SJSA1 (cell line): ENCODE measurements around the gene MARCKS. TPM values are rescaled to one million over a fixed set of nuclear protein-coding genes. Genes with fewer than 3 reads are reported as not detected.
A peak's percentile ranks its signal among the peaks of the same experiment; 100 is the strongest.

Experiments
- DNase-seq, 2 experiments: peaks; one replicate each; pipeline ENCODE4 v3.0.0-alpha.2; 2015 to 2020; ENCODE audit warnings: low spot score in 2 of 2, low read depth in 1 of 2
- H3K27ac ChIP-seq: fragments of 250-450 bp; sonication (Bioruptor Pico); 2 replicates; pipeline ENCODE4 v1.5.1; 2020; ENCODE audit warnings: mild to moderate bottlenecking, moderate library complexity
- H3K27me3 ChIP-seq: fragments of 250-450 bp; sonication (Bioruptor Pico); replicated peaks from 2 replicates; pipeline ENCODE4 v1.5.1; 2020; ENCODE audit warnings: mild to moderate bottlenecking, moderate library complexity
- H3K36me3 ChIP-seq: fragments of 250-450 bp; sonication (Bioruptor Pico); 2 replicates; pipeline ENCODE4 v1.5.1; 2020; ENCODE audit warnings: mild to moderate bottlenecking
- H3K4me1 ChIP-seq: fragments of 250-450 bp; sonication (Bioruptor Pico); replicated peaks from 2 replicates; pipeline ENCODE4 v1.6.1; 2021; ENCODE audit warnings: mild to moderate bottlenecking
- H3K4me3 ChIP-seq: fragments of 250-450 bp; sonication (Bioruptor Pico); 2 replicates; pipeline ENCODE4 v1.5.1; 2020; ENCODE audit warnings: mild to moderate bottlenecking
- H3K9me3 ChIP-seq: fragments of 250-450 bp; sonication (Bioruptor Pico); replicated peaks from 2 replicates; pipeline ENCODE4 v1.5.1; 2020; ENCODE audit warnings: mild to moderate bottlenecking
- total RNA-seq: library from RNA; depleted of rRNA; stranded (reverse); fragments of >200 nt; shearing (Covaris generic); gene quantifications from 2 replicates; pipeline ENCODE4 v1.2.3, GENCODE V29; 2014

The MARCKS gene
- total RNA-seq, 1 experiment from 2014 or later = 148 TPM

DNA sequence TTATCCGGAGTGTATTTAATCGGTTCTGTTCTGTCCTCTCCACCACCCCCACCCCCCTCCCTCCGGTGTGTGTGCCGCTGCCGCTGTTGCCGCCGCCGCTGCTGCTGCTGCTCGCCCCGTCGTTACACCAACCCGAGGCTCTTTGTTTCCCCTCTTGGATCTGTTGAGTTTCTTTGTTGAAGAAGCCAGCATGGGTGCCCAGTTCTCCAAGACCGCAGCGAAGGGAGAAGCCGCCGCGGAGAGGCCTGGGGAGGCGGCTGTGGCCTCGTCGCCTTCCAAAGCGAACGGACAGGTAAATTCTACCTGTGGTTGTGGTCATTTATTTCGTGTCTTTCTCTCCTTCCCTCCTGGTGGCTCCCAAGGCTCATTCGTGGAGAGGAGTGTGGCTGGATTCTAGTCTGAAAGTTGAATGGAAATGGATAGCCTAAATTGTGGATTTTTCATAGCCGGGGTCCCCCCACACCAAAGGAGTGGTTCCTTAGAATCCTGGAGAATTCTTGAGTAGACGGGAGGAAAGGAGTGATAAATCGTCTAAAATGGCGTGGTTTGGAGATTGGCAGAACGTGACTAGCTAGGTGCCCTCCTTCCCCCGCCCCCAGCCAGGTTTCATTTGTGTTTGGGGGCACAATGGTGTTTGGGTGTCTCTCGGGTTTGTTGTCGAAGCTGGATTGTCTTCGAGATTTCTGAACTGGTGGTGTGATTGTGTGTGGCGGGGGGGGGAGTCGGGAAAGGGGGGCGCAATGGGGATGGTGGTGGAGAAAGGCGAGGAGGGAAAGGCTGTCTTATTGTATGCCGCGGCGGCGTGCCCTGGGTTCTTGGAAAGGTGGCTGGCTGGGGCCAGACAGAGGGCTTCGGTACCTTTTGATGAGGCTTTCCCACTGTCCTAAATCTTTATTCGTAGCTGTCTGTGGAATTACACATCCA, 673 bp downstream of the MARCKS start:
- peak in 1 of 2 experiments; percentile 51 for DNase-seq
- Histone ChIP-seq H3K27ac (peak overlapping the region; percentile 84), H3K36me3 (peaks cover 33% of the 10 kb centered on the region)

DNA sequence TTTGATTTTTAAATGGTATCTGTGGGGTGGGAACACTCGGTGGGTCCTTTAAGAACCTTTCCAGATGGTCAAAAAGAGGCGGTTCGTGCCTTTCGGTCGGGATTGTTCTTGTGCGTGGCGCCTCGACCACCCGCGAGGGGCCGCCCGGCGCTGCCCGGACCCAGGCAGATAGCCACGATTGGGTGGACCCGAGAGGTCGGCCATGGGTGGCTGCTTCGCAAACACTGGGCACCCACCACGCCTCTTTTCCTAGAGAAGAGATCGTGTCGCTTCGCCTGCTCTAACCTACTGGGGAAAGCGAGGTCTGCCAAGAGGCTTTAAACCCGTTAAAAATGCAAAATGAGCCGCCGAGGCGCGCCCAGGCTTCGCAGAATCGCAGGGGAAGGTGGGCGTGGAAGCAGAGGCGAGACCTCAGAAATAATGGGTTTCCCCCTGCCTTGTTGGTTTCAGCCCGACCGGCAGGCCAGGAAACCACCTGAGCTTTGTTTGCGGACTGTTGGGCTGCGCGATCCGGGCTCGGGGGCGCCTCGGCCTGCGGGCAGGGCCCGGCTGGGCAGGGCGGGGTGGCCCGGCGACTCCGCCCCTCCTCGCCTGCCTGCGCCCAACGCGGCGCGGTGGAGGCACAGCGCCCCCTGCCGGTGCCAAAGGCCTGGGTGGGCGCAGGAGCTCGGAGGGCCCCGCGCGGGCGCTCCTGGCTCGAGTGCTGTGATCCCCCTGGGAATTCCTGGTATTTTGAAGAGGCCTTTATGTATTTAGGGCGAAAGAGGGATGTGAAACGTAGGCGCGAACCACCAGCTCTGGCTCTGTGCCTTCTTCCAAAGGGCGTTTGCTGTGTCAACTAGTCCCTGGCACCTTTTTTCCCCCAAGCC, 1.6 kb downstream of the MARCKS start:
- peaks cover 3% of the 10 kb centered on the region for H3K4me1 ChIP-seq
- H3K9me3 ChIP-seq = no peaks in the 10 kb centered on the region
- DNase-seq = peak; percentile 88 to 97
- peaks cover 36% of the 10 kb centered on the region for H3K36me3 ChIP-seq
- H3K27ac ChIP-seq = peak overlapping the region; percentile 84
- no peaks in the 10 kb centered on the region for H3K27me3 ChIP-seq
- H3K4me3 ChIP-seq = peak overlapping the region; percentile 65

More for the DNA sequence above, 673 bp downstream of the MARCKS start:
- peak overlapping the region; percentile 65 for H3K4me3 ChIP-seq
- no peaks in the 10 kb centered on the region for H3K27me3 ChIP-seq
- H3K4me1 ChIP-seq = peaks cover 3% of the 10 kb centered on the region
- H3K9me3 ChIP-seq = no peaks in the 10 kb centered on the region

DNA sequence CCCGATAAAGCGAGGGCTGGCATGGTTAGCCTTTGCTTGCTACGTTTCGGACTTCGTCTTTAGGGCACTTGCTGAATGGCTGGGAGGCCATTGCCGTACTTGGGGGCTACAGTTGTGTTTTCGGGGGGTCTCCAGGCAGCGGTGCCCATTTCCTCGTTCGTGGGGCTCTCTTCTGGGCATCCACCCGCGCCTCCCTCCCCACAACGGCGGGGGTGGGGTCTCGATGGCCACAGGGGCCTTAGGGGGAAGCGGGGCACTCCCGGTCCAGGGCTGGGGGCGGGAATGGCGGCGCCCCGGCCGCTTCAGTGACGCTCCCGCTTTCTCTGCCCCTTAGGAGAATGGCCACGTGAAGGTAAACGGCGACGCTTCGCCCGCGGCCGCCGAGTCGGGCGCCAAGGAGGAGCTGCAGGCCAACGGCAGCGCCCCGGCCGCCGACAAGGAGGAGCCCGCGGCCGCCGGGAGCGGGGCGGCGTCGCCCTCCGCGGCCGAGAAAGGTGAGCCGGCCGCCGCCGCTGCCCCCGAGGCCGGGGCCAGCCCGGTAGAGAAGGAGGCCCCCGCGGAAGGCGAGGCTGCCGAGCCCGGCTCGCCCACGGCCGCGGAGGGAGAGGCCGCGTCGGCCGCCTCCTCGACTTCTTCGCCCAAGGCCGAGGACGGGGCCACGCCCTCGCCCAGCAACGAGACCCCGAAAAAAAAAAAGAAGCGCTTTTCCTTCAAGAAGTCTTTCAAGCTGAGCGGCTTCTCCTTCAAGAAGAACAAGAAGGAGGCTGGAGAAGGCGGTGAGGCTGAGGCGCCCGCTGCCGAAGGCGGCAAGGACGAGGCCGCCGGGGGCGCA, 2.4 kb downstream of the MARCKS start:
- peak; percentile 51 to 66 for DNase-seq
- Histone ChIP-seq H3K36me3 (peaks cover 39% of the 10 kb centered on the region), H3K4me1 (peaks cover 3% of the 10 kb centered on the region), H3K27me3 (no peaks in the 10 kb centered on the region), H3K27ac (peak overlapping the region; percentile 84), H3K9me3 (no peaks in the 10 kb centered on the region), H3K4me3 (peak overlapping the region; percentile 65)

DNA sequence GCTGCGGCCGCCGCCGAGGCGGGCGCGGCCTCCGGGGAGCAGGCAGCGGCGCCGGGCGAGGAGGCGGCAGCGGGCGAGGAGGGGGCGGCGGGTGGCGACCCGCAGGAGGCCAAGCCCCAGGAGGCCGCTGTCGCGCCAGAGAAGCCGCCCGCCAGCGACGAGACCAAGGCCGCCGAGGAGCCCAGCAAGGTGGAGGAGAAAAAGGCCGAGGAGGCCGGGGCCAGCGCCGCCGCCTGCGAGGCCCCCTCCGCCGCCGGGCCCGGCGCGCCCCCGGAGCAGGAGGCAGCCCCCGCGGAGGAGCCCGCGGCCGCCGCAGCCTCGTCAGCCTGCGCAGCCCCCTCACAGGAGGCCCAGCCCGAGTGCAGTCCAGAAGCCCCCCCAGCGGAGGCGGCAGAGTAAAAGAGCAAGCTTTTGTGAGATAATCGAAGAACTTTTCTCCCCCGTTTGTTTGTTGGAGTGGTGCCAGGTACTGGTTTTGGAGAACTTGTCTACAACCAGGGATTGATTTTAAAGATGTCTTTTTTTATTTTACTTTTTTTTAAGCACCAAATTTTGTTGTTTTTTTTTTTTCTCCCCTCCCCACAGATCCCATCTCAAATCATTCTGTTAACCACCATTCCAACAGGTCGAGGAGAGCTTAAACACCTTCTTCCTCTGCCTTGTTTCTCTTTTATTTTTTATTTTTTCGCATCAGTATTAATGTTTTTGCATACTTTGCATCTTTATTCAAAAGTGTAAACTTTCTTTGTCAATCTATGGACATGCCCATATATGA, 3.2 kb downstream of the MARCKS start:
- peaks cover 39% of the 10 kb centered on the region for H3K36me3 ChIP-seq
- peaks cover 3% of the 10 kb centered on the region for H3K4me1 ChIP-seq
- H3K27me3 ChIP-seq = no peaks in the 10 kb centered on the region
- H3K9me3 ChIP-seq = no peaks in the 10 kb centered on the region
- DNase-seq = peak; percentile 55 to 56
- H3K4me3 ChIP-seq = peak overlapping the region; percentile 65
- peak overlapping the region; percentile 84 for H3K27ac ChIP-seq

DNA sequence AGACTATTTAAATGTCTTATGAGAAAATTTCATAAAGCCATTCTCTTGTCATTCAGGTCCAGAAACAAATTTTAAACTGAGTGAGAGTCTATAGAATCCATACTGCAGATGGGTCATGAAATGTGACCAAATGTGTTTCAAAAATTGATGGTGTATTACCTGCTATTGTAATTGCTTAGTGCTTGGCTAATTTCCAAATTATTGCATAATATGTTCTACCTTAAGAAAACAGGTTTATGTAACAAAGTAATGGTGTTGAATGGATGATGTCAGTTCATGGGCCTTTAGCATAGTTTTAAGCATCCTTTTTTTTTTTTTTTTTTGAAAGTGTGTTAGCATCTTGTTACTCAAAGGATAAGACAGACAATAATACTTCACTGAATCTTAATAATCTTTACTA, 5.0 kb downstream of the MARCKS start:
- H3K27ac ChIP-seq = no peak overlapping the region
- peak in 1 of 2 experiments; percentile 7 for DNase-seq
- no peaks in the 10 kb centered on the region for H3K27me3 ChIP-seq
- H3K4me3 ChIP-seq = no peak overlapping the region
- H3K4me1 ChIP-seq = no peaks in the 10 kb centered on the region; the same call in 1 of the 2 replicates
- peaks cover 39% of the 10 kb centered on the region for H3K36me3 ChIP-seq
- H3K9me3 ChIP-seq = no peaks in the 10 kb centered on the region

DNA sequence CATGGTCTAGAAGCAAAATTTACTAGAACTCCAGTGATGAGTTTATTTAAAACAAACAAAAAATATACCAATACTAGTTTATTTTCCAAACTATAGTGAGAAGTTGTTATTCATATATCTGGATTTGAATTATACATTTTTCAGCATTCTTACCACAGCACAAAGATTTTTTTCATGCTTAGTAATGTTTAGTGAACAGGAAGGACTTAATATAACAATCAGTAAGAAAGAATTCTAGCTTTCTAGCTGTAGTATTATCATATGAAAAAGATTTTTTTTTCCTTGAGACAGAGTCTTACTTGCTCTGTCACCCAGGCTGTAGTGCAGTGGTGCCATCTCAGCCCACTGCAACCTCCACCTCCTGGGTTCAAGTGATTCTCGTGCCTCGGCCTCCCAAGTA, 13.8 kb downstream of the MARCKS start:
- H3K9me3 ChIP-seq = no peaks in the 10 kb centered on the region
- H3K4me1 ChIP-seq = peaks cover 10% of the 10 kb centered on the region
- no peak overlapping the region for H3K4me3 ChIP-seq
- H3K36me3 ChIP-seq = no peaks in the 10 kb centered on the region
- no peaks in the 10 kb centered on the region for H3K27me3 ChIP-seq
- no peak overlapping the region for H3K27ac ChIP-seq
- no peak for DNase-seq

DNA sequence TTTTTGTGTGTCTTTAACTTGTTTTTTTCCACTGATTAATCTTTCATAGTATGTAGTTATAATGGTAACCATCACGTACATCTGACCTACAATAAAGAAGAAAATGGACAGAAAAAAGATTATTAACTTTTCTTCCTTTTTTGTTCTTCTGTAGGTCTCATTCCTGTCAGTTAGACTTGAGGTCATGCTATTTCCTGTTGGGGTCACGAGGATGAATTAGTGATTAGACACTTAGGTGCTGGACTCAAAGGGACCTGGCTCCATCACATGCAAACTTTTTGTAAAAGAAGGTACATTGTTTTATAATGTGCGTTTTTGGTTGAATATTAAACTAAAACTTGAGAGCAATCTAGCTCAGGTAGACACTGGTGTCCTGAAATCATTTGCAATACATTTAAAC, 14.8 kb downstream of the MARCKS start:
- Histone ChIP-seq H3K27ac (no peak overlapping the region), H3K36me3 (no peaks in the 10 kb centered on the region), H3K4me3 (no peak overlapping the region), H3K4me1 (peaks cover 10% of the 10 kb centered on the region), H3K27me3 (no peaks in the 10 kb centered on the region), H3K9me3 (no peaks in the 10 kb centered on the region)
- no peak for DNase-seq

DNA sequence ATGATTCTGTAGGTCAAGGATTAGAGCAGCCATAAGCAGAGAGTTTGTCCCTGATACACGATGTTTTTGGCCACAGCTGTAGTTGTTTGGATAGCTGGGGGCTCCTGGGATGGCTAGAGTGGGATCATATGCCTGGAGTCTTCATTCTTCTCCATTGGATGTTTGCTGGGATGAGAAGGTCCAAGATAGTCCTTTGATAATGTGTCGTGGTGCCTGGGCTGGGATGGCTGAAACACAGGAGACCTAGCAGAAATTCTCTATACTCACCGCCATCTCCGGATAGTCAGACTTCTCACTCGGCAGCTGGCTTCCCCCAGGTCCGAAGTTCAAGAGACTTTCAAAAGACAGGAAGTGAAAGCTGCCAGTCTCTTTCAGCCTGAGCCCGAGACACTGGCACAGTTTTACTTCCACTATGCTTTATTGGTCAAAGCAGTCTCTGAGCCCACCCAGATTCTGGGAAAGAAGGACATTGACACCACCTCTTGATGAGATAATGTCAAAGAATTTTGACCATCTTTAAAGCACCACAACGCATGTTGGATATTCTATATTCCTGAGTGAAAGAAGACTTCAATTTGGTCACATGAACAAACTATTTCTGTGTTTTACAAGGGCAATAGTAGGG, 16.0 kb downstream of the MARCKS start:
- no peaks in the 10 kb centered on the region for H3K9me3 ChIP-seq
- H3K36me3 ChIP-seq = no peaks in the 10 kb centered on the region
- no peak overlapping the region for H3K4me3 ChIP-seq
- H3K27ac ChIP-seq = no peak overlapping the region
- no peak for DNase-seq
- H3K27me3 ChIP-seq = no peaks in the 10 kb centered on the region
- H3K4me1 ChIP-seq = peaks cover 10% of the 10 kb centered on the region

DNA sequence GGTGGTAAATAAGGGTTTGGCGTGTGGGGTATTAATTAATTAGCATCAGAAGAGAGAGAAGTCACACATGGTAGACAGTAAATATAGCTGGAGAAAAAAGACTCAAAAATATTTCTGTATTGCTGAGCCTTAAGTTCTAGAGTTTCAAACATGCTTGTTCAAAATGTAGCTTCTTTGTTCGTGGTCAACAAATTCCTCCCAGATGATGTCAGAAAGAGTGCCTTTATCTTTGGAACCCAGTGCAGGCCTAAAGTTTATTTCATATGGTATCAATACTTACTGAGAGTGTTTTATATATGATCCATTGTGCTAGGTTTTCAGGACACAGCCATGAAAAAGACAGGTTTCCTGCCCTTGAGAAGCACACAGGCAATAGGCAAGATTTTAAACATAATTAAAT, 18.3 kb downstream of the MARCKS start:
- Histone ChIP-seq H3K9me3 (no peaks in the 10 kb centered on the region), H3K4me1 (peaks cover 15% of the 10 kb centered on the region), H3K27me3 (no peaks in the 10 kb centered on the region), H3K27ac (peak overlapping the region; percentile 35; the same call in 1 of the 2 replicates), H3K36me3 (no peaks in the 10 kb centered on the region), H3K4me3 (no peak overlapping the region)
- peak in 1 of 2 experiments; percentile 25 for DNase-seq

DNA sequence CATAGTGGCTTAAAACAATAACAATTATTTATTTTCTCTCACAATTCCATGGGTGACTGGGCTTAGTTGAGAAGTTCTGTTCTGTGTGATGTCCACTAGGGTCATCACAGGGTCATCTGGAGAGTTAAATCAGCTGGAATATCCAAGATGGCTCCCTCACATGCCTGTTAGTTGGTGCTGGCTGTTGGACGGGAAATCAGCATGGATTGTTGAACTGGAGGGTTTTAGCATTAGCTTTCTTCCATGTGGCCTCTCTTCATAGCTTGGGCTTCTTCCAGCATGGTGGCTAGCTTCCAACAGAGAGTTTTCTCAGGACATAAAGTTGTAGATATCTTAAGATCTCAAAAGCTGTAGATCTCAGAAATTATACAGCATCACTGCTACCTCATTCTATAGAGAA, 19.6 kb downstream of the MARCKS start:
- Histone ChIP-seq H3K27me3 (no peaks in the 10 kb centered on the region), H3K27ac (no peak overlapping the region)
- no peak for DNase-seq

DNA sequence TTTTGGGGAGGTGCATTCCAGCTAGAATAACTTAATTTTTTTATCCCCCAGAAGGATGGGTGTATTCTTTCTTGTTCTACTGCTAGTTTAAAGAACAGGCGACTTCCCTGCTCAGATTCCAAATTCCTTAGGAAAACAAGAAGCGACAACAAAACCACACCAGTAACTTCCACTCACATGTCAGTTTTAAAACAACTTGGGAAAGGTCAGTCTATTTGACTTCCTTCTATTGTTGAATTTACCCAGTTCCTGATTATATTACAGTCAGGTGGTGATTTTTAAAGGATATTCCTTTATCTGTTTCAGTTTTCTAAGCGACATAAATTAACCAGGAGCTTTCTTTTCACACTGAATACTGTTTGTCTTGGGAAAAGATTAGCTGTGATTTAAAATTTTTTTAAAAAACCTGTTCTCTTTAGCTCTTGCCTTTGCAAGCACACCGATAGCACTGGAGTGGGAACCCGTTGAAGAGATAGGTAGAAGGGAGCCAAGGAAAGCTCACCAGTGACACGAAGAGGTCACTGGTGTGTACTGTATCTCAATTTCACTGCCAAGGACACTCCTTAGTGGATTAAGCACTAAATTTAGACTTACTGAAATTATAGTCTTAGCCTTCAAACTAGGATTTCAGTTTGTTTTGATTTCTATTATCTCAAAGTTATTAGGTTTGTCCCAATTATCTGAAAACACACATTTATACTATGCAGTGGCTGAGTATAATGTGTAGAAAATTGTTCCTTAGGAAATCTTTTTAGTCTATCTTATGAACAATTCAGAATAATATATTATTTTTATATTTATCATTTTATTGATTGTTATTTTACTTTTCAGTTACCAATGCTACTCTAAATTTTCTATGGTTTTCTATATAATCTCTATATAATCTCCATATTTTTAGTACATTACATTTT, 22.3 kb downstream of the MARCKS start:
- peak; percentile 52 to 62 for DNase-seq
- H3K27me3 ChIP-seq = no peaks in the 10 kb centered on the region

More for the DNA sequence above, 19.6 kb downstream of the MARCKS start:
- no peaks in the 10 kb centered on the region for H3K36me3 ChIP-seq
- H3K9me3 ChIP-seq = no peaks in the 10 kb centered on the region
- no peak overlapping the region for H3K4me3 ChIP-seq
- H3K4me1 ChIP-seq = peaks cover 15% of the 10 kb centered on the region

More for the DNA sequence above, 22.3 kb downstream of the MARCKS start:
- Histone ChIP-seq H3K4me1 (peaks cover 15% of the 10 kb centered on the region), H3K4me3 (no peak overlapping the region), H3K9me3 (no peaks in the 10 kb centered on the region), H3K27ac (no peak overlapping the region), H3K36me3 (no peaks in the 10 kb centered on the region)
